ENCODE results near the gene RMND5B.

RMND5B gene

GRCh38 chr5:178143901-178144300 lies 13.1 kb downstream of the RMND5B start:
- H3K36me3 ChIP-seq: peaks cover 21% of the 10 kb centered on the region; the same call in 1 of the 2 replicates

DNA sequence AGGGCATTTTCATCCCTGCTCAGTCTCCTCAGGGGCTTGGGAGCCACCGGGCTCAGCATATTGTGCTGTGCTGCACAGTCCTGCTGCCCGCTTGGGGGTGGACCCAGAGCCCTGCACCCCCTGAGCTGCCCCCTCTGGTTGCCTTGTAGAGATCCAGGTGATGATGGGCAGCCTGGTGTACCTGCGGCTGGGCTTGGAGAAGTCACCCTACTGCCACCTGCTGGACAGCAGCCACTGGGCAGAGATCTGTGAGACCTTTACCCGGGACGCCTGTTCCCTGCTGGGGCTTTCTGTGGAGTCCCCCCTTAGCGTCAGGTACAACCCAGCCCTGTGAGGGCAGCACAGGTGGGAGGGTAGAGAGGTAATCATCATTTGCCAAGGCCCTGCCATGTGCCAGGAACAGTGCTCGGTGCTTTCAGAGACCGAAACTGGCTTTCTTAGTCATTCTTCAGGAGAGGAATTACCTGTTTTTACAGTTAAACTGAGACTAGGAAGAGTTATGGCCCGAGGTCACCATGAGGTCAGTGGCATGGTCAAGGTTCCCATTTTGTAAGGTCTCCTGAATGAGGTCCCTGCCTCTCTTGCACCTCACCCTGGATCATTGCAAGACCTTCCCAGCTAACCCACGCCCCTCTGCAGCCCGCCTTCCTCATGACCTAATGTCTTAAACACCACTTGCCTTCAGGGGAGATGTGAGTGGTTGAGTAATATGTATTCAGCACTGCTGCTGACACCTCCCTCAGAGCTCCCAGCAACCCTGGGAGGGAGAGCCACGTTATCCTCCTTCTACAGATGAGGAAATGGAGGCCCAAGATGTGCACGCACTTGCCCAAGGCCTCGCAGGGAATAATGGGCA lies 15.4 kb downstream of the RMND5B start:
- no peak overlapping the region for H3K4me3 ChIP-seq (ENCODE audit: low read depth, low read length)
- peak; percentile 67 for DNase-seq
- no peak overlapping the region for H3K27ac ChIP-seq

More at GRCh38 chr5:178143901-178144300, 13.1 kb downstream of the RMND5B start:
- Histone ChIP-seq H3K9me3 (ENCODE audit: severe bottlenecking) (no peaks in the 10 kb centered on the region), H3K27ac (no peak overlapping the region), H3K4me3 (ENCODE audit: low read depth, low read length) (no peak overlapping the region), H3K27me3 (ENCODE audit: insufficient read depth, low read depth, severe bottlenecking) (no peaks in the 10 kb centered on the region)
- DNase-seq: no peak
- TF ChIP-seq, protein P1, sequence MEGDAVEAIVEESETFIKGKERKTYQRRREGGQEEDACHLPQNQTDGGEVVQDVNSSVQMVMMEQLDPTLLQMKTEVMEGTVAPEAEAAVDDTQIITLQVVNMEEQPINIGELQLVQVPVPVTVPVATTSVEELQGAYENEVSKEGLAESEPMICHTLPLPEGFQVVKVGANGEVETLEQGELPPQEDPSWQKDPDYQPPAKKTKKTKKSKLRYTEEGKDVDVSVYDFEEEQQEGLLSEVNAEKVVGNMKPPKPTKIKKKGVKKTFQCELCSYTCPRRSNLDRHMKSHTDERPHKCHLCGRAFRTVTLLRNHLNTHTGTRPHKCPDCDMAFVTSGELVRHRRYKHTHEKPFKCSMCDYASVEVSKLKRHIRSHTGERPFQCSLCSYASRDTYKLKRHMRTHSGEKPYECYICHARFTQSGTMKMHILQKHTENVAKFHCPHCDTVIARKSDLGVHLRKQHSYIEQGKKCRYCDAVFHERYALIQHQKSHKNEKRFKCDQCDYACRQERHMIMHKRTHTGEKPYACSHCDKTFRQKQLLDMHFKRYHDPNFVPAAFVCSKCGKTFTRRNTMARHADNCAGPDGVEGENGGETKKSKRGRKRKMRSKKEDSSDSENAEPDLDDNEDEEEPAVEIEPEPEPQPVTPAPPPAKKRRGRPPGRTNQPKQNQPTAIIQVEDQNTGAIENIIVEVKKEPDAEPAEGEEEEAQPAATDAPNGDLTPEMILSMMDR (IDR thresholded peaks at IDR 0.05; ENCODE audit: low read depth, low read length): no peak

DNA sequence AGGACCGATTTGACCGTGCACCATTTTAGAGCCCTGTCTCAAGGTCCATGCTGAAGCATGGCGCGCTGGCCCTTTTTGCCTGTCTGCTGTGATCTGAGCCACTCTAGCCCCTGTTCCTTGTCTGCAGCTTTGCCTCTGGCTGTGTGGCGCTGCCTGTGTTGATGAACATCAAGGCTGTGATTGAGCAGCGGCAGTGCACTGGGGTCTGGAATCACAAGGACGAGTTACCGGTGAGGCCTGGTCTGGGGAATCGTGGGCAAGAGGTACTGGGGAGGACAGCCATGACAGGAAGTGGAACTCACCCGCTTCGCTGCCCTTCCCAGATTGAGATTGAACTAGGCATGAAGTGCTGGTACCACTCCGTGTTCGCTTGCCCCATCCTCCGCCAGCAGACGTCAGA lies 16.6 kb downstream of the RMND5B start:
- H3K27ac ChIP-seq: no peak overlapping the region
- H3K9me3 ChIP-seq (ENCODE audit: severe bottlenecking): no peaks in the 10 kb centered on the region
- H3K36me3 ChIP-seq: peaks cover 30% of the 10 kb centered on the region
- no peak for DNase-seq
- no peaks in the 10 kb centered on the region for H3K27me3 ChIP-seq (ENCODE audit: insufficient read depth, low read depth, severe bottlenecking)
- TF ChIP-seq, protein P1 (IDR thresholded peaks at IDR 0.05; ENCODE audit: low read depth, low read length): no peak
- no peak overlapping the region for H3K4me3 ChIP-seq (ENCODE audit: low read depth, low read length)

More for the DNA sequence above, 15.4 kb downstream of the RMND5B start:
- peaks cover 30% of the 10 kb centered on the region for H3K36me3 ChIP-seq
- H3K27me3 ChIP-seq (ENCODE audit: insufficient read depth, low read depth, severe bottlenecking): no peaks in the 10 kb centered on the region
- TF ChIP-seq, protein P1 (IDR thresholded peaks at IDR 0.05; ENCODE audit: low read depth, low read length): peak; percentile 82
- H3K9me3 ChIP-seq (ENCODE audit: severe bottlenecking): no peaks in the 10 kb centered on the region

DNA sequence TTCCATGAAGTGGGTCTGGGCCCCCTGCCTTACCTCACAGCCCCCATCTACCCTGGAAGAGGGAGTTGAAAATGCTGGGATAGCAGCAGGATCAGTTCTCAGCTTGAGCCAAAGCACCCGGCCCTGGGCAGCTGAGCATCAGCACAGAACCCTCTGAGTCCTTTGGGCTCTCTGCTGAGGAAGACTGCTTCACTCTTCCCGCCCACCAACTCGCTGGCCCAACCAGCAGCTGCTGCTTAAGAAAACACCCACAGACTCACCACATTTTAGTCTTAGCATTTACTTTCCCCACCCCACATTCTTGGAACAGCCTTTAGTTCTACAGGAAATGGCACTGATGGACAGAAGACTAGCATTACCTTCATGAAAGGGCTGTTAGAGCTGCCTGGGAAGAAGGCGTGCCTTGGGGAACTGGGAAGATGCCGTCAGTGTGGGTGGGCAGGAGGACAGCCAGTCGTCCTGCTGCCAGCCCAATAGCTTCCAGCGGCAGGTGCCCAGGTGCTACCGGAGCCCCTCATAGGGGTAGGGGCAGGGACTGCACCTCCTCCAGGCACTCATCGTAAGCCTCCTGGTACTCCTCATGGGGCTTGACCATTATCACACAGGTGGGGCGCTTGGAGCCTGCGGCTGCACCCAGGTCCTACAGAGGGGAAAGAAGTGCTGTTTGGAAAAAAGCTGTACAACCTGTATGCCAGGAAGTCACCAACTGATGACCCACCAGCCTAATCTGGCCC lies 18.6 kb downstream of the RMND5B start:
- peaks cover 30% of the 10 kb centered on the region for H3K36me3 ChIP-seq
- H3K27ac ChIP-seq: no peak overlapping the region
- no peaks in the 10 kb centered on the region for H3K9me3 ChIP-seq (ENCODE audit: severe bottlenecking)
- H3K4me3 ChIP-seq (ENCODE audit: low read depth, low read length): no peak overlapping the region
- H3K27me3 ChIP-seq (ENCODE audit: insufficient read depth, low read depth, severe bottlenecking): no peaks in the 10 kb centered on the region
- DNase-seq: no peak
- TF ChIP-seq, protein P1 (IDR thresholded peaks at IDR 0.05; ENCODE audit: low read depth, low read length): no peak

- no peak overlapping the region; the same call in 1 of the 2 replicates for H3K27ac ChIP-seq
- TF ChIP-seq, protein P1 (IDR thresholded peaks at IDR 0.05; ENCODE audit: low read depth, low read length): peak; percentile 47
- peaks cover 29% of the 10 kb centered on the region for H3K36me3 ChIP-seq
- H3K9me3 ChIP-seq (ENCODE audit: severe bottlenecking): no peaks in the 10 kb centered on the region
- DNase-seq: peak; percentile 31
- H3K4me3 ChIP-seq (ENCODE audit: low read depth, low read length): no peak overlapping the region
- no peaks in the 10 kb centered on the region for H3K27me3 ChIP-seq (ENCODE audit: insufficient read depth, low read depth, severe bottlenecking)
Observed at GRCh38 chr5:178150977-178151734, 20.3 kb downstream of the RMND5B start.
